Measurements from ENCODE around the gene EGFLAM.

DNA sequence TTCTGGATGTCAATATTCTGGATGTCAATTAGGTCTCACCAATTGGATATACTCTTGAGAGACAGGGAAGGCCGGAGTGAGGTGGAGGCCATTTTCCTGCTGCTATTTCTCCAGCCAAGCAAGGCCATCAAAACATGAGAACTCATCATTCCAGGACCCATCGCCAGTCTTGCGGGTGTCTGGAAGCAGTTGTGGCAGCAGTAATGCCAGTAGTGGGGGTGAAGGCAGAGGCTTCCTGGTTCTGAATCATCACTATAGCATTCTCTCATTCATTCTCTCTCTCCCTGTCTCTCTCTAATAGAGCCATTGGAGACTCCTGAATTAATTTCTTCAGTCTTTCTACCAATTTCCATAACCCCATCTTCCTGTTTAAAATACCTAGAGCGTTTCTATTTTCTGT, 71.8 kb downstream of the EGFLAM start:
- TF ChIP-seq STAT1 (IDR thresholded peaks at IDR 0.05; ENCODE audit: unreplicated experiment), result no peak
- TF ChIP-seq, protein P1, sequence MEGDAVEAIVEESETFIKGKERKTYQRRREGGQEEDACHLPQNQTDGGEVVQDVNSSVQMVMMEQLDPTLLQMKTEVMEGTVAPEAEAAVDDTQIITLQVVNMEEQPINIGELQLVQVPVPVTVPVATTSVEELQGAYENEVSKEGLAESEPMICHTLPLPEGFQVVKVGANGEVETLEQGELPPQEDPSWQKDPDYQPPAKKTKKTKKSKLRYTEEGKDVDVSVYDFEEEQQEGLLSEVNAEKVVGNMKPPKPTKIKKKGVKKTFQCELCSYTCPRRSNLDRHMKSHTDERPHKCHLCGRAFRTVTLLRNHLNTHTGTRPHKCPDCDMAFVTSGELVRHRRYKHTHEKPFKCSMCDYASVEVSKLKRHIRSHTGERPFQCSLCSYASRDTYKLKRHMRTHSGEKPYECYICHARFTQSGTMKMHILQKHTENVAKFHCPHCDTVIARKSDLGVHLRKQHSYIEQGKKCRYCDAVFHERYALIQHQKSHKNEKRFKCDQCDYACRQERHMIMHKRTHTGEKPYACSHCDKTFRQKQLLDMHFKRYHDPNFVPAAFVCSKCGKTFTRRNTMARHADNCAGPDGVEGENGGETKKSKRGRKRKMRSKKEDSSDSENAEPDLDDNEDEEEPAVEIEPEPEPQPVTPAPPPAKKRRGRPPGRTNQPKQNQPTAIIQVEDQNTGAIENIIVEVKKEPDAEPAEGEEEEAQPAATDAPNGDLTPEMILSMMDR (conservative IDR thresholded peaks at IDR 0.05; ENCODE audit: low read depth in 2 of 2), result no peak
- TF ChIP-seq POLR2AphosphoS5 (IDR thresholded peaks at IDR 0.05; ENCODE audit: low read depth), result no peak
- no peak for TF ChIP-seq EZH2 (IDR thresholded peaks at IDR 0.05; ENCODE audit: low read depth, unreplicated experiment)
- TF ChIP-seq, protein P2, sequence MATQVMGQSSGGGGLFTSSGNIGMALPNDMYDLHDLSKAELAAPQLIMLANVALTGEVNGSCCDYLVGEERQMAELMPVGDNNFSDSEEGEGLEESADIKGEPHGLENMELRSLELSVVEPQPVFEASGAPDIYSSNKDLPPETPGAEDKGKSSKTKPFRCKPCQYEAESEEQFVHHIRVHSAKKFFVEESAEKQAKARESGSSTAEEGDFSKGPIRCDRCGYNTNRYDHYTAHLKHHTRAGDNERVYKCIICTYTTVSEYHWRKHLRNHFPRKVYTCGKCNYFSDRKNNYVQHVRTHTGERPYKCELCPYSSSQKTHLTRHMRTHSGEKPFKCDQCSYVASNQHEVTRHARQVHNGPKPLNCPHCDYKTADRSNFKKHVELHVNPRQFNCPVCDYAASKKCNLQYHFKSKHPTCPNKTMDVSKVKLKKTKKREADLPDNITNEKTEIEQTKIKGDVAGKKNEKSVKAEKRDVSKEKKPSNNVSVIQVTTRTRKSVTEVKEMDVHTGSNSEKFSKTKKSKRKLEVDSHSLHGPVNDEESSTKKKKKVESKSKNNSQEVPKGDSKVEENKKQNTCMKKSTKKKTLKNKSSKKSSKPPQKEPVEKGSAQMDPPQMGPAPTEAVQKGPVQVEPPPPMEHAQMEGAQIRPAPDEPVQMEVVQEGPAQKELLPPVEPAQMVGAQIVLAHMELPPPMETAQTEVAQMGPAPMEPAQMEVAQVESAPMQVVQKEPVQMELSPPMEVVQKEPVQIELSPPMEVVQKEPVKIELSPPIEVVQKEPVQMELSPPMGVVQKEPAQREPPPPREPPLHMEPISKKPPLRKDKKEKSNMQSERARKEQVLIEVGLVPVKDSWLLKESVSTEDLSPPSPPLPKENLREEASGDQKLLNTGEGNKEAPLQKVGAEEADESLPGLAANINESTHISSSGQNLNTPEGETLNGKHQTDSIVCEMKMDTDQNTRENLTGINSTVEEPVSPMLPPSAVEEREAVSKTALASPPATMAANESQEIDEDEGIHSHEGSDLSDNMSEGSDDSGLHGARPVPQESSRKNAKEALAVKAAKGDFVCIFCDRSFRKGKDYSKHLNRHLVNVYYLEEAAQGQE (IDR thresholded peaks at IDR 0.05; ENCODE audit: unreplicated experiment), result no peak
- no peak for TF ChIP-seq EZH2phosphoT487 (IDR thresholded peaks at IDR 0.05; ENCODE audit: unreplicated experiment)
- TF ChIP-seq NANOG (IDR thresholded peaks at IDR 0.05; ENCODE audit: borderline replicate concordance), result no peak
- no peak for TF ChIP-seq CREB1 (CRISPR knock-in tag; IDR thresholded peaks at IDR 0.05; ENCODE audit: low read depth)
- no peak for TF ChIP-seq ZNF114 (CRISPR knock-in tag; IDR thresholded peaks at IDR 0.05)
- TF ChIP-seq, protein P3, sequence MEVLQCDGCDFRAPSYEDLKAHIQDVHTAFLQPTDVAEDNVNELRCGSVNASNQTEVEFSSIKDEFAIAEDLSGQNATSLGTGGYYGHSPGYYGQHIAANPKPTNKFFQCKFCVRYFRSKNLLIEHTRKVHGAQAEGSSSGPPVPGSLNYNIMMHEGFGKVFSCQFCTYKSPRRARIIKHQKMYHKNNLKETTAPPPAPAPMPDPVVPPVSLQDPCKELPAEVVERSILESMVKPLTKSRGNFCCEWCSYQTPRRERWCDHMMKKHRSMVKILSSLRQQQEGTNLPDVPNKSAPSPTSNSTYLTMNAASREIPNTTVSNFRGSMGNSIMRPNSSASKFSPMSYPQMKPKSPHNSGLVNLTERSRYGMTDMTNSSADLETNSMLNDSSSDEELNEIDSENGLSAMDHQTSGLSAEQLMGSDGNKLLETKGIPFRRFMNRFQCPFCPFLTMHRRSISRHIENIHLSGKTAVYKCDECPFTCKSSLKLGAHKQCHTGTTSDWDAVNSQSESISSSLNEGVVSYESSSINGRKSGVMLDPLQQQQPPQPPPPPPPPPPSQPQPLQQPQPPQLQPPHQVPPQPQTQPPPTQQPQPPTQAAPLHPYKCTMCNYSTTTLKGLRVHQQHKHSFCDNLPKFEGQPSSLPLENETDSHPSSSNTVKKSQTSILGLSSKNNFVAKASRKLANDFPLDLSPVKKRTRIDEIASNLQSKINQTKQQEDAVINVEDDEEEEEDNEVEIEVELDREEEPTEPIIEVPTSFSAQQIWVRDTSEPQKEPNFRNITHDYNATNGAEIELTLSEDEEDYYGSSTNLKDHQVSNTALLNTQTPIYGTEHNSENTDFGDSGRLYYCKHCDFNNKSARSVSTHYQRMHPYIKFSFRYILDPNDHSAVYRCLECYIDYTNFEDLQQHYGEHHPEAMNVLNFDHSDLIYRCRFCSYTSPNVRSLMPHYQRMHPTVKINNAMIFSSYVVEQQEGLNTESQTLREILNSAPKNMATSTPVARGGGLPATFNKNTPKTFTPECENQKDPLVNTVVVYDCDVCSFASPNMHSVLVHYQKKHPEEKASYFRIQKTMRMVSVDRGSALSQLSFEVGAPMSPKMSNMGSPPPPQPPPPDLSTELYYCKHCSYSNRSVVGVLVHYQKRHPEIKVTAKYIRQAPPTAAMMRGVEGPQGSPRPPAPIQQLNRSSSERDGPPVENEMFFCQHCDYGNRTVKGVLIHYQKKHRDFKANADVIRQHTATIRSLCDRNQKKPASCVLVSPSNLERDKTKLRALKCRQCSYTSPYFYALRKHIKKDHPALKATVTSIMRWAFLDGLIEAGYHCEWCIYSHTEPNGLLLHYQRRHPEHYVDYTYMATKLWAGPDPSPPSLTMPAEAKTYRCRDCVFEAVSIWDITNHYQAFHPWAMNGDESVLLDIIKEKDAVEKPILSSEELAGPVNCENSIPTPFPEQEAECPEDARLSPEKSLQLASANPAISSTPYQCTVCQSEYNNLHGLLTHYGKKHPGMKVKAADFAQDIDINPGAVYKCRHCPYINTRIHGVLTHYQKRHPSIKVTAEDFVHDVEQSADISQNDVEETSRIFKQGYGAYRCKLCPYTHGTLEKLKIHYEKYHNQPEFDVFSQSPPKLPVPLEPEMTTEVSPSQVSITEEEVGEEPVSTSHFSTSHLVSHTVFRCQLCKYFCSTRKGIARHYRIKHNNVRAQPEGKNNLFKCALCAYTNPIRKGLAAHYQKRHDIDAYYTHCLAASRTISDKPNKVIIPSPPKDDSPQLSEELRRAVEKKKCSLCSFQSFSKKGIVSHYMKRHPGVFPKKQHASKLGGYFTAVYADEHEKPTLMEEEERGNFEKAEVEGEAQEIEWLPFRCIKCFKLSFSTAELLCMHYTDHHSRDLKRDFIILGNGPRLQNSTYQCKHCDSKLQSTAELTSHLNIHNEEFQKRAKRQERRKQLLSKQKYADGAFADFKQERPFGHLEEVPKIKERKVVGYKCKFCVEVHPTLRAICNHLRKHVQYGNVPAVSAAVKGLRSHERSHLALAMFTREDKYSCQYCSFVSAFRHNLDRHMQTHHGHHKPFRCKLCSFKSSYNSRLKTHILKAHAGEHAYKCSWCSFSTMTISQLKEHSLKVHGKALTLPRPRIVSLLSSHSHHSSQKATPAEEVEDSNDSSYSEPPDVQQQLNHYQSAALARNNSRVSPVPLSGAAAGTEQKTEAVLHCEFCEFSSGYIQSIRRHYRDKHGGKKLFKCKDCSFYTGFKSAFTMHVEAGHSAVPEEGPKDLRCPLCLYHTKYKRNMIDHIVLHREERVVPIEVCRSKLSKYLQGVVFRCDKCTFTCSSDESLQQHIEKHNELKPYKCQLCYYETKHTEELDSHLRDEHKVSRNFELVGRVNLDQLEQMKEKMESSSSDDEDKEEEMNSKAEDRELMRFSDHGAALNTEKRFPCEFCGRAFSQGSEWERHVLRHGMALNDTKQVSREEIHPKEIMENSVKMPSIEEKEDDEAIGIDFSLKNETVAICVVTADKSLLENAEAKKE (CRISPR knock-in tag; IDR thresholded peaks at IDR 0.05), result no peak
- TF ChIP-seq ZNF331 (CRISPR knock-in tag; IDR thresholded peaks at IDR 0.05; ENCODE audit: low read depth), result no peak
- TF ChIP-seq, protein P4, sequence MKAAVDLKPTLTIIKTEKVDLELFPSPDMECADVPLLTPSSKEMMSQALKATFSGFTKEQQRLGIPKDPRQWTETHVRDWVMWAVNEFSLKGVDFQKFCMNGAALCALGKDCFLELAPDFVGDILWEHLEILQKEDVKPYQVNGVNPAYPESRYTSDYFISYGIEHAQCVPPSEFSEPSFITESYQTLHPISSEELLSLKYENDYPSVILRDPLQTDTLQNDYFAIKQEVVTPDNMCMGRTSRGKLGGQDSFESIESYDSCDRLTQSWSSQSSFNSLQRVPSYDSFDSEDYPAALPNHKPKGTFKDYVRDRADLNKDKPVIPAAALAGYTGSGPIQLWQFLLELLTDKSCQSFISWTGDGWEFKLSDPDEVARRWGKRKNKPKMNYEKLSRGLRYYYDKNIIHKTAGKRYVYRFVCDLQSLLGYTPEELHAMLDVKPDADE (IDR thresholded peaks at IDR 0.05), result no peak

Measured in GM23338 (cell line).